GM19240 (cell line): ENCODE results near the gene MBNL1.

Experiments used
- DNase-seq: peaks from one replicate; pipeline ENCODE4 v3.0.0; 2011; ENCODE audit warnings: low spot score; ENCODE audit not compliant: insufficient read length

Gene MBNL1

GRCh38 chr3:152252755-152253154 lies 16.0 kb upstream of the MBNL1 start:
- DNase-seq = no peak

DNA sequence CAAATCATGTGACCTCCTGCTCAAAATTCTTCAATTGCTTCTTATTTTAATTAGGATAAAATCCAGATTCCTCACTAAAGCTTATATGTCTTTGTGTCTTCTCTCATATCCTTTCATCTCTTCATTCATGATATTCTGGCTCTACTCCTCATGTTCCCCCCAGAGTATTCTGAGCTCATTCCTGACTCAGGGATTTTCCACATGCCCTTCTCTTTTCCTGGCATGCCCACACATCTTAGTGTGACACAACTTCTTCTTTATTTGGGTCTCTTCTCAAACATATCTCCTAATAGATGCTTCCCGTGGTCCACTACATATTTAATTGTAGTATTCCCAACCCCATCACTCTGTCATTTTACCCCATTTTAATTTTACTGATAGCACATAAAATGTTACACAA lies 15.2 kb upstream of the MBNL1 start:
- DNase-seq = no peak

DNA sequence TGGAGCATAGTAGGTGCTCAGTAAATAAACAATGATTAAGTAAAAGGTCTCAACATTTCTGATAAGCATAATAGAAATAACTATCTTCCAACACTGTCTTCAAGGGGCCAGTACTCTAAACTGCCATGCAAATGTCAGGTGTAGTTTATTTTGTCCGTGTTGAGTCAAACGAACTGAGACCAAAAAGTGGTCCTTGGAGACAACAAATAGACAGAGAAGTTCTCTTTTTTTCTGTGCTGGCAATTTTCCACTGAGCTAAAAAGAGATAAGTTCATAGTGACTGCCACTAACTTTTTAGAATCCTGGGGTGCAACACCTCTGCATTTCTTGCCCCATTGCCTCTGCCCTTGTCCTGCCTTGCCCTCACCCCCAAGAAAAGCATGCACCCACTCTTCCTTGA lies 14.7 kb upstream of the MBNL1 start:
- DNase-seq = no peak

DNA sequence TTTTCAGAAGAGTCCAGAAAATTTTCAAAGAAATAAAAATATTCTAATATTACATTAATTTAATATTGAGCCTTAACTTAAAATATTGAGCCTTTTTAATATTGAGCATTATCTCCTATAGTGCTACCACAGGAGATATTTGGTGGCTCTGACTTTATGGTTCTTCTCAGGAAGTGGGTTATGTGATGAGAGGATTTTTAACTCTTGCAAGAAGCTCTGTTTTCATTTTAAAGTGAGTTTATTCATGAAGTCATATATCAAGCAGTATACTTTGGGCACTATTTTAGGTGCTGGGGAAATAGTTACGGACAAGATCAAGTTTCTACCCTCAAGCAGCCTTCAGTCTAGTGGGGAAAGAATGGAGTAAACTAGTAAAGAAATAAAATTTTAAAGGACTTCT lies 13.4 kb upstream of the MBNL1 start:
- DNase-seq = no peak

GRCh38 chr3:152256851-152257562 lies 11.7 kb upstream of the MBNL1 start:
- no peak for DNase-seq

DNA sequence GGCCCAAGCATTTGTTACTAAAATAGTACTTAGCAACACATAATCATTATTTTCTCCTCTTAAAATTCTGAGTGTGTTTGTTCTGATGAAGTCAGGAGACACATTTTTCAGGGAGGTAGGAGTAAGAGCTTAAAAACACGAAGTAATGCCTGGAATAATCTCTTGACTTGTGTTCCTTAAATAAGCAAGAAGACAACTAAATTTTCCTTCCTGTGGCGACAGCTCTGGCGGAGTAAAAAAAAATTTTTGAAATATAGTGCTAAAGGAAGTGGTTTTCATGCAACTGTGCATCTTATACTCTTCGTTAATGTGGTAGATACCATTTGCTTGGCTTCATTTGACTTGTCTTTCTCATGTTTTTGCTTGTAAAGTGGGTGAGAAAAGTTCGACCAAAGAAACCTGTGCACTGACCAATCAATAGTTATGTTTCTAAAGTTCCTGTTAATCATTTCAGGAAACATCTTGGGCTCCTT lies 11.1 kb upstream of the MBNL1 start:
- DNase-seq = no peak

DNA sequence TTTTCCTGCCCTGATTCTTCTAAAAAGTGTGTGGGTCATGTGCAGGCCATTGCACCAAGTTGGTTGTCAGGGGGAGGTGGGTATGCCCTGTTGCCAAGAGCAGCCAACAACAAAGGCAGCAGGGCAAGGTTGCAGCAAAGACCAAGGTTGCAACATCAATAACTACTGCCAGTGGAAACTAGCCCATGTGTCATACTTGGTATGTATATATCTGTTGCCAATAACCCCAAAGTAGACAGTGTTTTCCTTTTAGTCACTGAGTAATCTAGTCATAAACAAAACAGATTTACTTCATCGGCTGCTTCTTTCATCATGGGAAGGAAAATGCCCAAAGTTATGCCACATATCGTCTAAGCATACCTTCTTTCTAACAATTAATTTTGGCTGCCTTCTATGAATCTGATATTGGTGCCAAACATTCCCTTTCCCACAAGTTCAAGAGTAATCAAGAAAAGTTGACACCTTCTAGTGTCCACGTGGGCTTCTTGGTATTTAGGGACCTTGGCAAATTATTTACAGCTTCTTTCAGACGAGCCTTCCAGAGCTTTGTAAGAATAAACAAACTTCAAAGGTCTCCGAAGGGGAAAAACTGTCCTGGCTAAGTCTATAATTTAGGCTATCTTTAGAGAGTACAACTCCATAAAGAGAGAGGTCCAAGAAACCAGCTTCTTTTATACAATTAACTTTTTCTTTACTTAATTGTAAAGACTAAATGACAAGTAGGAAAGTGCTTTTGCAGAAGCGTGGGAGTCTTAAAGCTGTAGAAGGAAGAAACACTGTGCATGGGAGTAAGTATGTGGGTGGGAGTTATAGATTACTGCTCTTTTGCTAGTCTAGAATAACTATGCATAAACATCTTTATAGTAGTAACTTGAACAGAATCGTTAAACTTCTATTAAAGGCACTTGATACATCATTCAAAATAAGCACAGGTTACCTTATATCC lies 10.0 kb upstream of the MBNL1 start:
- no peak for DNase-seq

GRCh38 chr3:152259468-152259867 lies 9.3 kb upstream of the MBNL1 start:
- DNase-seq = no peak

- DNase-seq = no peak
Observed at GRCh38 chr3:152260026-152260425, 8.7 kb upstream of the MBNL1 start.

DNA sequence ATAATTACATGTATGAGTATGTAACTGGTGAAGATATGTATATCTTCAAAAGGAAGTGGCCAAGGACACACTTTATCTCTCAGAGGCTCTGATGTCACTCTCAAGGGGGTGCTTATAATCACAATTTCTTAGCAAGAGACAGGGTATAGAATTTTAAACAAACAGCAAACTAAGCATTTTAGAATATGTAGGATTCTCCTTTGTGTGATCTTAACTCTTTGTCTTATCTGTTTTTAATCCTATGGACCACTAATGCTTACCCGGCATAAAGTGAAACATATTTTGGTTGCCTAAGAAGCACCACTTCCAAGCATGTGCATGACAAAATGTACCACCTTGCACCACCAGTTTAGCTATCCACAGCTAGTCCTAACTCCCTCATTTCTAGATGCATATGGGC lies 8.2 kb upstream of the MBNL1 start:
- no peak for DNase-seq

GRCh38 chr3:152261329-152261728 lies 7.4 kb upstream of the MBNL1 start:
- DNase-seq = no peak

DNA sequence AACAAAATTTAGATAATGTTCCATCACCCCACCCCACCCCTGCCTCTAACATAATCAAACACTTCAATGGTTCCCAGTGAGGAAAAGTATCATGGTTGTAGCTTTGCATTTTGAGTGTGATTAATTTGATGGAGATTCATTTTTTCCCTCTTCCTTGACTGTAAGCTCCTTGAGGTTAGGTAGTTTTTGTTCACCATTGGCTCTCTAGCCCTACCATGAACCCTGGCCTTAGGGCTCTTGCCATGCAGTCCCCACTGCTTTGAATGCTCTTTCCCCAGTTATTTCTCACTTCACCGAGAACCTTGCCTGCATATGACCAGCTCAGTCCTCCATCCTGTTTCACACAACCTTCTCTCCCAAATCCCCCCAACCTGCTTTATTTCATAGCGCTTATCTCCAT lies 5.0 kb upstream of the MBNL1 start:
- DNase-seq = no peak

DNA sequence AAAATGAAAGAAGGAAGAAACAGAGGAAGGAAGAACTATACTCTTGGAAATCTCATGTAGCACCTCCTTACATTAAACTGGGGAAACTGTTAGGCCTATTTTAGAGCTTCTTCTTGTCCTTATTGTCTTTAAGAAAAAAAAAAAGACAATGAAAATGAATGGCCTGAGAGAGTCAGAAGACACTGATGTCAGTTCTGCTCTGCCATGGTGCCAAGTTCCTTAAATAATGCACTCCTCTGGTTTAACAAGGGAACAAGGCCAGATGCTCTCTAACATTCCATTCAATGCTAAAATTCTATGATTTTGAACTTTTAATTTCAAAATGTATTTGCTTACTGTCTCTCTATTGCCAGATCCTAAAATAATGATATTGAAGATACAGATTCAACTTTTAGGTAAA lies 4.4 kb upstream of the MBNL1 start:
- DNase-seq = no peak

- DNase-seq = no peak
Observed at GRCh38 chr3:152266221-152266995, 2.3 kb upstream of the MBNL1 start.

GRCh38 chr3:152267831-152268554 lies 736 bp upstream of the MBNL1 start:
- DNase-seq = no peak

DNA sequence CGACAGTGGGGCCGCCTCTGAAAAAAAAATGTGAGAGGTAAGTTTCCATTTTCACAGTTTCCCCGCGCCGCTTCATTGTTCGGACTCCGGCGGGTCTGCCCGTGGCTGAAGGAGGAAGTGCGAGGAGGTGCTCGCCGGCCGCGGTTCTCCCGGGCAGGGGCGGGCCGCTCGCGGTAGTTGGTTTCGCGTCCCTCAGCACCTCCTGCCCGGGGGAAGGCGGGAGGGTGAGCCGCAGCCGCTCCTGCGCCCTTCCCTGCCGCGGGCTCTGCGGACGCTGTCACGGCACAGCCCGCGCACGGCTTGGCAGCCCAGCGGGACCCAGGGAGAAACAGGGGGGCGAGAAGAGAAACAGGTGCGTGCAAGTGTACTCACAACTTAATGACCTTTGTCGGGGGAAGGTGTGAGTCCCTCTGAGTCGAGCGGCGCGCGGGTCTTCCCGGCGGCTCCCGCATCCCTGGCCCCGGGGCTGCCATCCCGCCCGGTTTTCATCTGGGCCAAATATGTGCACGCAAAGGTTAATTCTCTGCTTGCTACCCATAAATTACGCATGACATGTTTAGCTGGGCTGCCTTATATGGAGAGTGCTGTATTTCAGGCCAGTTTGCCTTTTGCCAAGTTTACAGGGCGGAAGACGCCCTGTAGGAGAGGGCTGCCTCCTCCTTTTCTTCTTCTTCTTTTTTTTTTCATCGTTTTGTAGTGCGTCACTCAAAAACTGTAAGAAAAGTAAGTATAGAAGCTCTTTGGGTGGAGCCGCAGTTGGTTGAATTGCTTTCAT lies 514 bp downstream of the MBNL1 start:
- DNase-seq = no peak

DNA sequence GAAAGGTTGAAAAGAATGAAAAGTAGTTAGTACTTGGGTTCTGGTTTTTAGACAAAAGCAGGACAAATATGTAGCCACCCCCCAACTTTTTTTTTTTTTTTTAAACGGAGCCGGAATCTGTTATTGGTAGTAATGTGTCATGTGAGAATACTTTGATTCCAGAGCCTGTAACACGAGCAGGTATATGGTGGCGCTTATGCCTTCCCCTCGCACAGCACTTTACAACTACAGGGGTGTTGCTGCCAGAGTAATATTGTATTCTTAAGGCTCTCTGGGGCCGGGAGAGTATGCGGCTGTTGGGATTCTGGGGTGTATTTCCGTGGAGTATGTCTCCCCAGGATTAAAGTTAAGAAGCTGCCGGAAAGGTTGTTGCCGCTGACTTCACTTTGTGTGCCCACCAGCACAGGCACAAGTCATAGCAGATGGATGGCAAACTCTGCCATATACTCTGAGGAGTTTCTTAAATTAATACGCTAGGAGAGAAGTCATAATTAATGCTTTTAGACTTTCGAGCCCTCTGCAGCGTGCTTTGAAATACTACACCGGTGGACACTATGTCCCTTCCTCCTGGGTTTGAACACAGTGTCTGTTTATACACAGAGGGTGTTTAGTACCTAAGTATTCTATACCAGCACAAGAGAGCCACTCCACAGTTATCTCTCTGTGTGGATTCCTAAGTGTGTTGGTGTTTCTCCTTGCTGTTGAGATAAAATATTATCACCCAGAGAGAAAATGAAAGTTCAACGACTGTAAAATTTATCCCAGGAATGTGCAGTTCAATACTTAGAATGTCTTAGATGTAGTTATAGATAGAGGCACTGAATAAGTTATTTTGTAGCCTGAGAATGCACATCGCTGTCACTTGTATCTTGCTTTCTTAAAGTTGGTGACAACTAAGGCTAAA lies 1.4 kb downstream of the MBNL1 start:
- no peak for DNase-seq

GRCh38 chr3:152270937-152271336 lies 2.2 kb downstream of the MBNL1 start:
- no peak for DNase-seq

- no peak for DNase-seq
Observed at GRCh38 chr3:152271501-152272236, 2.9 kb downstream of the MBNL1 start.
